Cerebellar nuclear complex (tissue), 1 donor: ENCODE data around the gene TK2.
"Not testable (repeated sequence)": the region's sequence is repeated elsewhere in the genome, so short reads cannot be mapped to it uniquely, and the experiment has no call there.

Experiments
- DNase-seq, 2 experiments: peaks; one replicate each; lab custom pipeline; 2025; lab: John Stamatoyannopoulos, UW

TK2 gene

DNA sequence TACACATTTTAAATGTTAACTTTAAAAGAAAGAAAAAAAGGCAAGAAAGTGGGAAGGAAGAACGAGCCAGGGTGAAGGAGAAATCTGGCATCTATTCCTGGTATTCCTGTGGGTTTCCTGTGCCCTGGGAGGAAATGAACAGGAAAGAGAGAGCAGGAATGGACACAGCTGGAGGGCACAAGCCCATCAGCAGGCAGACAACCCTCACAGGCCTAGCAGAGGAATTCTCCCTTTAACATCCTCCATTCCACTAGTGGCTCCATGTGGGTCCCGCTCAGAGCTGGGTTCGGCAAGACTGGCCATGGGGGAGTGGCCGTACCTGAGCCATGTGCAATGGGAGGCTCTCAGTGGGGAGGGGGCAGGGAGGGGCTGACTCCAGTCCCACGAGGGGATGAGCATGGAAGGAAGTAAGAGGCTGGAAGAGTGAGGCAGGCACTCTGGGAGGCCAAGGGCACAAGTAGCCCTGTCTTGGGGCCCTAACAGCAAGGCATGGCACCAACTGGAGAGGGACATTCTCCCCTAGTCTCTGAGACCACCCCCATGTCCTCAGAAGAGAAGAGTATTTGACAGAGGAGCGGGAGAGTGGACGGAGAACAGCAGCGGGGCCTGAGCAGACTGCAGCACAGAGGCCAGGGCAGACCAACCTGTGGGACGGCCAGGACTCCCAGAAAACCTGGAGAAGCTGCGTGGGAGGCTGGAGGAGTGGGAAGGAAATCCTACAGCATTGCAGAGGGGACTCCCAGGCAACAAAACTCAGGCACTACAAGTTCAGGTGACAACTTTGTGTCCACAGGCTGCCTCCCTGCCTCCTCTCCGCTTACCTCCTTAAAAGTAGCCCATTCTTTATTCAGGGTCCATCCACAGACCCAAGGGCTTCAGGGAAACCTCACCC, 30.2 kb downstream of the TK2 start:
- no peak for DNase-seq

DNA sequence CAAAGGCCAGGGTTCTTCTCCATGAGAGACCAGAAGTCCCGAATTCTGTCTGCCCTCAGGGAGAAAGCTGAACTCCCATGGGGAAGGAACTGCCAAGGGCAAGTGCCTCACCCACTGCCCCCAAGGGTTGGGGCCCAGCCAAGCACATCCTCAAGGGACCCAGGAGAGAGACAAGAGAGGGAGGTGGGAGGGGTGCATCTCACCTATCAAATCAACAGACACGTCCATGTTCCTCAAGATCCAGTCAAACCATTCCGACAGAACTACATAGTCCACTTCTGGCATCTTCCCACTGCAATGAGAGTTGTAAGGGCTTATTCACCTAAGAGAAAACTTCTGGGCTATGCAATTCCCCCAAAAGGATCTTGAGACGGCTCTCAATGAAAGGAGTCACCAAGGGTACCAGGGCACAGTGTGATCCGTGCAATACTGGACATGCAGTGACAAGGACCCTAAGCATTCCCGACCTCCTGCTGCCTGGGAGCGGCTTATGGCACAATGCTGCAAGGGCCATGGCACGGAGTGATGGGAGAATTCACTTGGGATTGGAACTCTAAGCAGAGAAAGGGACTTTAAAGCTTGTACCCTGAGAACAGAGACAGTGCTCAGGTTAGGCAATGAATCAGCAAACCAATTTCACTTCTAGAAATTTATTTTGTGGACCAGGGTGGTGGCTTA, 32.2 kb downstream of the TK2 start:
- DNase-seq, result no peak

DNA sequence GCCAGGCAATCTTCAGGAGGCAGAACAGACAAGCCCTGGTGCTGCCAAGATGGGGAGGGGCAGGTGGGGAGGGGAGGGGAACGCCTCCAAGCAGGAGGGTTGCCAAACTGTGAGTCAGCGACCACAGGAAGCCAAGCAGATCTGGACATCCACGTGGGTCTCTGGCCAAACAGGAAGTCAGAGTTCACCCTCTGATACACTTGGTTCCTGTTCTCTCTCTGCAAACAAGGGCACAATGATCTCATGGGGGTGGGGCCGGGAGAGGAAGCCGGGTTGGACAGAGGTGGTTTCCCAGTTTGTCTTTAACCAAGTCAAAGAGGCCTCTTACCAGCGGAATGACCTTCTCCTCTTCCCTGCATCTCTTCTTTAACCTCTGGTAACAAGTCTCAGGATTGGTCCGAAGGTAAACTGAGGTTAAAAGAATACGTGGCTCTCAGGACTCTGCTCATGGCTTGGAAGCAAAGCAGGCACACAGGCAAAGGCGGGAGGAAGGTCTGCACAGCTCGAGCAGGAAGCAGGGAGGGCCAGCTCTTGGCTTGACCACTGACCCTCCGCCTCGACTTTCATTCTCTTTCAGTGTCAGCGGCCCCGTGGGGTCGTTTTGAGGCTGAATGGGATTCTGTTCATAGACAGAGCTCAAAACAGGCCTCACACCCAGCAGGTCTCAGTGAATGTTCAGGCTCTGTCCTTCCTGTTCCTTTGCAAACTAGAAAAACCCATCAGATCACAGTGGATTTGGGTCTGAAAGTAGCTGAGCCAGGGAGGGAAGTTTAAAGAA, 32.9 kb downstream of the TK2 start:
- peak in 1 of 2 experiments; percentile 5 for DNase-seq

DNA sequence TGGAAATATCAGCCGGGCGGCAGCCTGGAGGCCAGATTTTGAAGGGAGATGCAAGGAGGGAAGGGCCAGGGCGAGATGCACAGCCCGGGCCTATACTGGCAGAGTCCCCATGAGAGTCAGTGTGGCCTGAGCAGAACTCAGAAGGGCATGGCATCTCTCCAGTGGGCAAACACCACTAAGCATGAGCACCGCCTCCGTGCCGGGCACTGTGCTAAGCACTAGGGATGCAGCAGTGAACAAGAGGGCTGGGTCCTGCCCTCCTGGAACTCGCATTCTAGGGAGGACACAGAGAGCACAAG, 33.5 kb downstream of the TK2 start:
- no peak for DNase-seq

DNA sequence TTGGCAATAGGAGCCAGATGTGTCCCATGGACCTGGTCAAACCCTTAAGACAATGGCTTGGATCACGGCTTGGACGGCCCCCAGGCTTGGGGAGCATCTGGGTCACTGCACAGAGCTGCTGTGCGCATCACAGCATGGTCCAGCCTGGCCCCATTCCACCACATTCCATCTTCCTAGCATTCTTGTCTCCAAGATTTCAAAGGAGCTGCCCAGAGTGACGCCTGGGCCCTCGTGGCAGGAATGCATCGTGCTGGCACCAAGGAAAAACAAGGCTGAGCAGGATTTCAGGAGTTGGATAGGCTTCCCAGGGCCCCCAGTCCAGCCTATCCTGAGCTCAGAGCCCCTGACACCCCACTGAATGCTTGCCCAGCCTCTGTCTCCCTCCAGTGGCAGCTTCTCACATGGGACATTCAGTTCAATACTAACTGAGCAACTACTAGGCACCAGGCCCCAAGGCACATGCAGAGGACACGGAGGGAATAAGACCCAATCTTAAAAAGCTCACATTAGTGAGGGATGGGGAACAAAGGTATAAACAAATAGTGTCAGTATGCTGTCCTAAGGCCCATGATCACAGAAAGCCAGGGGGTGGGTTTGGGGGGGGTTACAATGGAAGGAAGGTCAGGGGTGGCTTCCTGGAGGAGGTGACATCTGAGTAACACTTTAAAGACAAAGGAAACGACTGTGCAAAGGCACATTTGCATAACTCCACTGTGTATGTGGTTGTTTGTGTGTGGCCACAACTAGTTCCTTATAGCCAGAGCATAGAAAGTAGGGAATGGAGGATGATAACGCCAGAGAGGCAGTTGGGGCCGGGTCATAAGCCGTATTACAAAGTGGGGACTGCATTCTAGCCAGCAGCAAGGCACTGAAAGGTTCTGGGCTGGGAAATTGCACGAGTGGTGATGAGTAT, 34.1 kb downstream of the TK2 start:
- DNase-seq, result no peak

DNA sequence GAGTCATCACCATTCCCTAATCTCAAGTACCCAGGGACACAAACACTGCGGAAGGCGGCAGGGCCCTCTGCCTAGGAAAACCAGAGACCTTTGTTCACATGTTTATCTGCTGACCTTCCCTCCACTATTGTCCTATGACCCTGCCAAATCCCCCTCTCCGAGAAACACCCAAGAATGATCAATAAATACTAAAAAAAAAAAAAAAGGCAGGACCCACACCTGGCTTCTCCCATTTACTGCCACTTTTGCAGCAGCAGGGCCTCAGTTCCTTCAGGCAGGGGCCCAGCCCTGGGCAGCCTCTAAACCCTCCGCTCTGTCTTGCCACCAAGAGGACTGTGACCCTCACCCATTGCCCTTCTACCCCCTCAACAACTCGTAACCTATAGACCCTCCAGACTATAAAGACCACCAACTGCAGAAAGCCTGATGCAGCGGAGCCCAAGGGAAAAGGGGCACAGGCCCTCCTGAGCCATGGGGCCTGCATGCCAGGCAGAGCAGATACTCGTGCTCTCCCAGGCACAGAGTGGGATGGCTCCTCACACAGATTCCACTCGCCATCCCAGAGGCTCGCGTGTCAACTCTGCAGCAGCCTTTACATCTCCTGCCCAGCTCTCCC, 34.8 kb downstream of the TK2 start:
- not testable (repeated sequence) for DNase-seq

DNA sequence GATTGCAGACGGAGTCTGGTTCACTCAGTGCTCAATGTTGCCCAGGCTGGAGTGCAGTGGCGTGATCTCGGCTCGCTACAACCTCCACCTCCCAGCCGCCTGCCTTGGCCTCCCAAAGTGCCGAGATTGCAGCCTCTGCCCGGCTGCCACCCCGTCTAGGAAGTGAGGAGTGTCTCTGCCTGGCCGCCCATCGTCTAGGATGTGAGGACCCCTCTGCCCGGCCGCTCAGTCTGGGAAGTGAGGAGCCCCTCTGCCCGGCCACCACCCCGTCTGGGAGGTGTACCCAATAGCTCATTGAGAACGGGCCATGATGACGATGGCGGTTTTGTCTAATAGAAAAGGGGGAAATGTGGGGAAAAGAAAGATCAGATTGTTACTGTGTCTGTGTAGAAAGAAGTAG, 35.5 kb downstream of the TK2 start:
- not testable (repeated sequence) for DNase-seq

DNA sequence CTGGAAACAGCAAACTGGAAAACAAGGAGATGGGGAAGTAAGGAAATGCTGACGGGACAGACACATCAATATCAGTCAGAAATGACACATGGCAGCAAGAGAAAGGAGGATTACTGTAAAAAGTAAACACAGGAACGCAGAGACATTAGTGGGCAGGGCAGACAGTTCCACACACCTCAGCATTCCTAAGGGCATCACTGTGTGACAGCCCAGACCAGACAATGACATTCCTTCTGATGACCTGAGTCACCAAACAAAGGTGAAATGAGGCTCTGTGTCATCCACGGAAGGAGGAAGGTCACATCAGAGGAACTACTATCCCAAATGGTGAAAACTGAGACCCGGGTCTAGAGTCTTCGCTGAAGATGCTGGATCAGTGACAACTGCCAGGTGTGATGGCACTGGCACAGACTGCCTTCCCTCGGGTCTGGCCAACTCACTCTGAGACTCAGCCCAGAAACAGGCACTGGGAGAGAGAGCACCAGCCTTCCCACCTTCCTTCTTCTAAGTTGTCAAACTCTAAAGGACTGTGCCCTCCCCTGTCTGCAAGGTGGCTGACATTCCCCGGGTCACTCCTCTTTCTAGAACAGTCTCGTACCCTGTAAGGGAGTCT, 36.7 kb downstream of the TK2 start:
- no peak for DNase-seq

DNA sequence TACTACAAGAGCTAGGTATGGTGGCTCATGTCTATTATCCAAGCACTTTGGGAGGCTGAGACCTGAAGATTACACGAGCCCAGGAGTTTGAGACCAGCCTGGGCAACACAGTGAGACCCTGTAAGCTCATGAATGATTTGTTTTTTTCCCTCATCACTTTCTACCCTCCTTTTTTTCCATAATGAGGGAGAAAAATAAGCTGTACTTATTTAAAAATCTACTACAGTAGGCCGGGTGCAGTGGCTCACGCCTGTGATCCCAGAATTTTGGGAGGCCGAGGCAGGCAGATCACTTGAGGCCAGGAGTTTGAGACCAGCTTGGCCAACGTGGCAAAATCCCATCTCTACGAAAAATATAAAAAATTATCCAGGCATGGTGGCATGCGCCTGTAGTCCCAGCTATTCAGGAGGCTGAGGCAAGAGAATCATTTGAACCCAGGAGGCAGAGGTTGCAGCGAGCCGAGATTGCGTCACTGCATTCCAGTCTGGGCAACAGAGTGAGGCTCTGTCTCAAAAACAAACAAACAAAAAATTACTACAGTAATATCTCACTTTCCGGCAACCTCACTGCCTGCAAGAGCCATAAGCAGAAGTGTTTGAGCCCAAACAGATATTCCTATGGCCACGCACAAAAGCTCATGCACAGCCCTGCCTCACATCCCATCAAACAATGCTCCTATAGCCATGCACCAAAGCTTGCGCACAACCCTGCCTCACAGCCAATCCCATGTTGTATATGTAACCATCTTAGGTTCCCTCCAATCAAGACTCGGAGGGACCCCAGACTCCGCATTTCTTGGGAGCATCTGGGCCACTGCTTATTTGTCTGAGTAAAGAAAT, 37.4 kb downstream of the TK2 start:
- no peak for DNase-seq

DNA sequence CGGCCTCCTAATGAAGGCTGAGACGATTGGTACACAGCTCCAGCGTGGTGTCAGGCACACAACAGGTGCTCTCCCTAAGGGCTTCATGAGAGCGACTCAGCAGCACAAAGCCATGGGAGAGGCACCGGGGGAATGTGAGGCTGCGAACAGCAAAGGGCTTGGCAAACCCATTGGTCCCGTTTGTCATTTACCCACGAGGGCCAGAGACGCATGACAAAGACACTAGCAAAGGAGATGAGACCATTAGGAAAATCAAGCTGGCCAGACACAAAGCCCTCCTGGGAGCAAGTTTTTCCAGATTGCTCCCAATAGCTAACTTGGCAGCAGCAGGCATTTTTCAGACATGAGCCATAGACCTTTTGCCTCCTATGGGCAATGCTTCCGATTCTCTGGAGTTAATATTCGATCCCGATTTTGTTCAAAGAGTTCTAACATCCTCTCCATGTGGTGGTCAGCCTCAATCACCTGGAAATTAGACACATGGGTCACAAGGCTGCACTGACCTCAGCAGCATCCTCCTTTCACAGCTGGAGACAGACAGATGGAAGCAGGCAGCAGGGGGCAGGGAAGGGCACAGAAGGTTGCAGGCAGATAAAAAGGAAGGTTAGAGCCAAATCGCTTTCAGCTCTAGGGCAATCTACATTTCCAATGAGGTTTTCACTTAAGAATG, 38.2 kb downstream of the TK2 start:
- DNase-seq, result no peak

DNA sequence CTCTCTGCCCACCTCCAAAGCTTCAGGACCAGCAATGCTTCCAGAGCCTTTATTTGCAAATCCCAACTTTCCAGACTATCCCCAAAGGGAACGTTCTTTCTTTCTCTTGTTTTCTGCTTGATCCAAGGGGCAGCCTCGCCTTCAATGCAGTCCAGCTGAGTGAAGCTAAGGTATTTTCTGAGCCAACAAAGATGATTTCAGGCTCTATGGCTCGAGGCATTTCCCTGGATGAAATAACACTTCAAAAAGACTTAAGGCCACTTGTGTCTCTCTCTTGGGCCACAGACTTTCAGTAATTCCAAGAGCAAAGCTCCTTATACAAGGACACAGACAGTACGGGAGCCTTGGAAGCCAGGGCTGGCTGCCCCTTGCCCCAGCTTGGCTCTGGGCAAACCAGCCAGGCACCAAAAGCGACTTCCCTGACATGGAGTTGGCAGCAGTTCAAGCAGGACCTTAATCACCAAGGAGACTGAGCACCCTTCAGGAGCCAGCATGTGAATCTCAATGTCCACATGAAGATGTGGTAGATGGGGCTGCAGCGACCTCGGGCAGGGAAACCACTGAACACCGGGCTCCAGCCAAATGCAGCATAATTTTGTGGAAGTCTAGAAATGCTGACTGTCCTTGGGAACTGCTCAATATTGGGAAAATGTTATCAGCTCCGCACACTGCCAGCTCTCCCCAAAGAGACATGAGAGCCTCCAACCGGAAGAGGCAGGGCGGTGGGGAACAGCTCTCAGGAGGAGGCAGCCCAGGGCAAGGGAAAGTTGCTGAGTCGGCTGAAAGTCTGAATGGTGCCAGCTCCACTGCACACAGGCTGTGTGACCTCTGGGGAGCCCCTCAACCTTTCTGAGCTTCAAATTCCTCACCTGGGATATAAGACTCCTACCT, 39.0 kb downstream of the TK2 start:
- no peak for DNase-seq

DNA sequence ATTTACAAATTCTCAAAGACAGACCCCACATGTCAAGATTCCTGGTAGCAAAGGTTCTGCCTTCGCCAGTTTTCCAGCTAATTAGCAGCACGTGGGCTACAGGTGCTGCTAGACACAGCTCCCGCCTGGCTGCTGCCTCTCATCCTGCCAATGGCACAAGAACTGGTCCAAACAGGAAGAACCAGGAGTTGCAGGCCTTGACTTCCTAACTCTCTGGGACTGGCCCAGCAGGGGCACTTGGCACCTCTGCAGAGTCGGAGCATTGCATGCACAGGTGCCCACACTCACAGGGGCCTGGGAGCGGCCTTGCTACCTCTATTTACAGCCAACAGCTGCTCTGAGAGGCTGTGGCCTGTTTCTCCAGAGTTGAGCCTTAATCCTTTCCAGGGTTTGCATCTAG, 39.6 kb downstream of the TK2 start:
- no peak for DNase-seq

DNA sequence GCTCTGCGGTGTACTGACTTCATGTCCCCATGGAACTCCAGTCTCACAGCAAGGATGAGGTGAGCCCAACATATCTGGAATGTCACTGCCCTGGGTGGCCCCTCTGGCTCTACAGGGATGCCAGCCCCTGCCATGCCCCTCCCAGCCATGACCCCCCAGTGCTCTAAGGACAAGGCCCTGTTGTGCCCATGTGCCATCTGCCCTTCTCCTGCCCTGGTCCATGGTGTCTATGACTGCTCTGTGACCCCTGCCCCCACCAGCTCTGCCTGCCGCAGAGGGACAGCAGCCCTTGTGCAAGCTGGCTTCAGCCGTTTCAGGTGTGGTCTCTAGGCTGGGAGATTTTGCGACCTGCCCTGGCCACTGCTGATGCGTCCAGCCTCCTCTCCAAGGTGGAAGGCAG, 40.3 kb downstream of the TK2 start:
- DNase-seq, result no peak

DNA sequence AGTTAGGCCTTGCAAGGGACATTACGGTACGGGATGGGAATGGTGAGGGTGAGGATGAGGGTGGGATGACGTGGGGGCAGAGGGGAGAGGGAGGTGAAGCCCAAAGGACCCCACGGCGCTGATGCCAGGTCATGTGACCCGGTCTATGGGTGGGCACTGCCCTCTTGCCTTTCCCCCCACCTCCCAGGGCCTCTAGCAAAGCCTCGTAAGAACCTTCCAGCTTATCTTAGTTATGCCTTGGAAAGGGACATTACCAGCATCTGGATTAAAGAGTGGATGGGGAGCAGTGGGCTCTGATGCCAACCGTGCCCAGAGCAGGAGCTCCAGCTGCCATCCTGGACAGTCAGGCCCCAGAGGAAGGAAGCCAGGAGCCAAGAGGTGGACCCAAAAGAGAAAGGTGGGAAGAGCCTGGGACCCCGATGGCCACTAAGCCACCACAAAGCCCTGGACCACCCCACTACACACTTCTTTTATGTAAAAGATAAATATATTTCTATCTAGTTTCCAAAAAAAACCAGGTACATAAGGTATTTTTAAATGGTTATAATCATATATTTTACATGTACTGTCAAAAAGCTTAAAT, 40.9 kb downstream of the TK2 start:
- DNase-seq, result no peak

DNA sequence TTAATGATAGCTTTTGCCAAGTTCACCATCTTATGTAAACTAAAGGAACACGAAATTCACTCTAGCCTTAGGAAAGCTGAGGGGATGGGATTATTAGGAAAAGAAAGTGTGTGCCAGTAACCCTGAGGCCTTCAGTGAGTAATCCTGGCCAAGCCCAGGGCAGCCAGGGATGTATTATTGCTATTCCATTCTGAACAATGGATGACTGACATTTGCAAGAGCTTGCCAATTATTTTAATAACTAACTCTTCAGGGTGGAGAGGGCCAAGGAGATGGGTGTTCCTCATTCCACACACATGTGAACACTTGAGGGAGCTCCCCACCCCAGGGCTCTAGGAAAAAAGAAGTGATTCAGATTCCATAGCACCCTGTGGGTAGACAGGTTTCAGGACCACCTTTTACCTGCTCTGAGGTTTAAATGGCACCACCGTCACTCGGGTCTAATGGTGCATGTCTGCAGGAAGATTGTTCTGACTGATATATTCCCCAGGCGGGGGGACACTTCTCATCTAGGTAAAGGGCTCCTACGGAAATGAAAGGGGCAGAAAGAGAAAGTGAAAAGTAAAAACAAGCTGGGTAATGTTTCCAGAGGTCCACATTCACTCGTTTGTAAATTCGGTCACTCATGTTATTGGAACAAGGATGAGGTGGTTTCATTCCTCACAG, 41.5 kb downstream of the TK2 start:
- no peak for DNase-seq

DNA sequence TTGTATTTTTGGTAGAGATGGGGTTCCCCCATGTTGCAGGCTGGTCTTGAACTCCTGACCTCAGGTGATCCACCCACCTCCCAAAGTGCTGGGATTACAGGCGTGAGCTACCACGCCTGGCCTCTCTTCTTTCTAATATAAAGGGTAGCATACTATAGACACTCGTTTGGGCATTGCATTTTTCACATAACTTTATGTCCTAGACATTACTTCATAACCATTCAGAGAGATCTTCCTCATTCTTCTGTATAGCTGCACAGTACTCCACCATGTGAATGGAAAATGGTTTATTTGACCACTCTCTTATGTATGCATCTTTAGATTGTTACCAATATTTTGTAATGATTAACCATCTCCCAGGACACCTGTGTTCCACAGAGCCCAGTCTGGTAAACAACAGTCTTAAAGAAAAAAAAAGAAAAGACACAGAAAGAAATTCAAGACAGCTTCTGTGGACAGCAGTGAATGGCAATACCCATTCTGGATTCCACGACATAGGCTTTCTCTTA, 42.1 kb downstream of the TK2 start:
- no peak for DNase-seq

DNA sequence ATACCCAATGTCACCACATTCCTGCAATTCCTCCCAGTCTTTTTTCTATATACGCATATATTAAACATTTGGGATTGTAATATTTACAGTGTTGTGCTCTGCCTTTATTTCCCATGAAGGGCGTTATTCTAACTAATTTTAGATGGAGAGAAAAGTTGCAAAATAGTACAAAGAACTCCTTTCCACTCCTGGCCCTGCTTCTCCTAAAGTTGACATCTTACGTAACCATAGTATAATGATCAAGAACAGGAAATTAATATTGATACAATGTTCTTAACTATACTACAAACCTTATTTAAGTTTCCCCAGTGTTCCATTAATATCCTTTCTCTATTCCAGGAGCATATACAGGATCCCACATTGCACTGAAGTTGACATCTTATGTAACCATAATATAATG, 46.3 kb downstream of the TK2 start:
- DNase-seq, result no peak
